Stimulated activated CD4-positive, alpha-beta T cell treated with anti-CD3 and anti-CD28 coated beads, Interleukin-2, amount 100 ng/mL, for 4 hours (primary cell): Measurements from ENCODE around the gene C2orf72.

ENCODE experiments used
- DNase-seq: peaks from one replicate; pipeline ENCODE4 v3.0.0-alpha.2; 2020; ENCODE audit warnings: low read depth

Gene C2orf72

GRCh38 chr2:231069379-231070054 lies 32.2 kb downstream of the C2orf72 start:
- no peak for DNase-seq

- no peak for DNase-seq
Observed at GRCh38 chr2:231084565-231084964, 47.2 kb downstream of the C2orf72 start.

- DNase-seq, result no peak
Observed at GRCh38 chr2:231088754-231089153, 51.4 kb downstream of the C2orf72 start.

- no peak for DNase-seq
Observed at GRCh38 chr2:231093933-231094332, 56.6 kb downstream of the C2orf72 start.

- DNase-seq, result no peak
Observed at GRCh38 chr2:231094736-231095346, 57.5 kb downstream of the C2orf72 start.
